GM18909 (cell line): Measurements from ENCODE around the gene BEND3.
"Not testable (repeated sequence)": the region's sequence is repeated elsewhere in the genome, so short reads cannot be mapped to it uniquely, and the experiment has no call there.

Experiments used
- ATAC-seq: cut with Tn5 transposase; IDR thresholded peaks from one replicate; pipeline ENCODE4 v1.9.1; 2021; ENCODE audit warnings: mild to moderate bottlenecking; ENCODE audit not compliant: unreplicated experiment, poor library complexity

The BEND3 gene

GRCh38 chr6:107114926-107115694 lies at the start of gene BEND3:
TSS of gene BEND3 (minus strand) at chr6:107115515. CDS start at chr6:107099285, 16,230 bp downstream.
- ATAC-seq, result peak; percentile 29

- ATAC-seq, result not testable (repeated sequence)
Measured at GRCh38 chr6:107164299-107164698, 49.0 kb upstream of the BEND3 start.

DNA sequence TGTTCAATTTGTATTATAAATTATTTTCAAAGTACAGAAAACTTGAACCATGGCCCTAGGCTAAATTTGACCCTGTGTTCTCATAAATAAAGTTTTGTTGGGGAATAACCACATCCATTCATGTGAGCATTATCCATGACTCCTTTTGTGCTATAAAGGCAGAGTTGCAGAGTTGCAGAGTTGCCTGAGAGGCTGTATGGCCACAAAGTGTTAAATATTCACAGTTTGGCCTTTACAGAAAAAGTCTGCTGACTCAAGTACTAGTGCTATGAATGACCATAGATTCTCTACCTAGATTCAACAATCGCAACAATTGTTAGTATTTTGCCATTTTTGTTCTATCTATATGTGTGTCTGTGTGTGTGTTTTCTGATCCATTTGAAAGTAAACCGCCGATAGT lies 46.2 kb upstream of the BEND3 start:
- no peak for ATAC-seq

DNA sequence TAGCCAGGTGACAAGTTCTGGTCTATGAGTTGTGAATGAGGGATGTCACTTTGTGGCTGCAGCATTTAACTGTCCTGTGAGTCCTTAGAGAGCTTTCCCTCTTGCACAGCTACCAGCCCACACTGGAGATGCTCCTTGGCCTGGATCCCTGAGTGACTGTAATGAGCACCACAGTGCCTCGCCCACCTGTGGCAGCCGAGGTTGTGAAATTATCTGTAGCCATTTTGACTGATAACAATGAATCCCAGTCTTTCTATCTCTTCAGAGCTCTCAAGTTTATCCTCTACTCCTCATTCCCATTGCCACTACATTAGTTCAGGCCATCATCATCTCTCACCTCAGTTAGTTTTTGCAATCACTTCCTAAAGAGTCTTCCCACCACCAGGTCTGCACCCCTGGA lies 41.3 kb upstream of the BEND3 start:
- ATAC-seq, result no peak

DNA sequence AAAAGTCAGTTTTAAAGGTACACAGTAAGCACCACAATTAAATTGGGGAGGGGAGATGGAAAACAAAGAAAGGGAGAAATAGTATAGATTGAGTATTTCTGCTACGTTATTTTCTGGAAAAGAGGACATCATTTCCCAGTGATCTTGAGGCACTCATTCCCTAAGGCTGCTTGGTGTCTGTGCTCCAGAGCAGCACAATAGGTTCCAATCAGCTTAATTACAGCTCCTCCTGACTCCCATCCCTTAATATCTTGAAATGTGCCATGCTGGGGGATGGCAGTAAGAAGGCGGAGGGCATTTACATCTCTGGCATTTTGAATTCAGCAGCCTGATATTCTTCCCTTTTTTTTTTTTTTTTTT lies 39.5 kb upstream of the BEND3 start:
- ATAC-seq, result no peak

DNA sequence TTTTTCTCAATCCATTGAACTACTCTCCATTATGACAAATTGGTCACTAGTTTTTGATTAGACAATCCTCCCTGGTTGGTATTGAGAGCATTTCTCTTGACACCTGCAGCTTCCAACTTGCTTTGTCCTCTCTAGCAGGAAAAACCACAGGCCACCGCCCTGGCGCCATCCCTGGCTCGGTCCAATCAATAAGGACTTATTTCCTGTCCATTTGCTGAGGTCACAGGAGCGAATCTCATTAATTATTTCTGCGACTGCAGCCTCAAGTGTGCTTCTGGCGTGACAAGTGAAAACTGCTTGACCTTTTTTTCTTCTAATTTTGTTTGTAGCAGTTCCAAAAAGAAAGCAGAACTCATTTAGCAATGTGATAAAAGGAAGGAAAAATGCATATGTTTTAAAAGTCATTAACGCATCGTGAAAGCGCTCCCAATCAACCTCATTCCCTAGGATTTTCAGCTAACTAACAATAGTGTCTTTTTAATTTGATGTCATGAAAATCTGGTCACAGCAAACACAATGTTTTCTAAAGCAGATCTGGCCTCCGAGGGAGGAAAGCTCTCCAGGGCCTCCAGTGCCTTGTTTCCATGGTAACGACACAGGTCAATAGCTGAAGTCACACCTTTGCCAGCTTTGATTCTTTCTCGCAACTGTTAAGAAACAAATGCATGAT lies 39.0 kb upstream of the BEND3 start:
- no peak for ATAC-seq

DNA sequence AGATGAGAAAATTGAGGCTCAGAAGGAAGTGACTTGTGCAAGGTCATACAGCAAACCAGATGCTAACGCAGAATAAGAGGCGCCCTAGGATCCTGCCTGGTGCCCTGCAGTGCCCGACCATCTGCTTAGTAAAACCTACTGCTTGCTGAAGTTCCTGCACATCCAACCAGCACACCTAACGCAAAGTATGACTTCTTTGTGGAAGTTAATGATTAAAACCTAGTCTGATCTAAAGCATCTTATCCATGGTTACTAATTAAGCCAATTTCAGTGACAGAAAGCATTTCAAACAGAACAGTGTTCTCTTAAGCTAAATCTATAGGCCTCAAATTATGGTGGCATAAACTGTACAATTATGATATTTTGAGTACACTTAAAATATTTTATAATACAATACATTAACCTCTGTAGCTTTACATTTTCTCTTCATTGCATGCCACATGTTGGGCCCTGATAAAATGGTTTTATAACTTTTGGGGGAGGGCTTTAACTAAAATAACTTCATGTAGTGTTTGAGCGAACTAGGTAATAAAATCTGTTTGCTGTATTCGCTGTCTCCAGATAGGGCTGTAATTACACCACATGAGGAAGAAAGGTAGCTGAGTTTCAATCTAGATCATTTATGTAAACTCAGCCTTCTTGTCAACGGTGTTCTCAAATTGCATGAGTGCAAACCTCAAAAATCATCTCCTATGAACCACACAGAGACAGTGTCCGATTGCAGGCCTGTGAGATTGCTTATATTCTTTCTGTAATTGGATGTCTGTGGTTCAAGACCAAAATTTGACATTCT lies 37.5 kb upstream of the BEND3 start:
- no peak for ATAC-seq

GRCh38 chr6:107144666-107145065 lies 29.4 kb upstream of the BEND3 start:
- ATAC-seq, result no peak

DNA sequence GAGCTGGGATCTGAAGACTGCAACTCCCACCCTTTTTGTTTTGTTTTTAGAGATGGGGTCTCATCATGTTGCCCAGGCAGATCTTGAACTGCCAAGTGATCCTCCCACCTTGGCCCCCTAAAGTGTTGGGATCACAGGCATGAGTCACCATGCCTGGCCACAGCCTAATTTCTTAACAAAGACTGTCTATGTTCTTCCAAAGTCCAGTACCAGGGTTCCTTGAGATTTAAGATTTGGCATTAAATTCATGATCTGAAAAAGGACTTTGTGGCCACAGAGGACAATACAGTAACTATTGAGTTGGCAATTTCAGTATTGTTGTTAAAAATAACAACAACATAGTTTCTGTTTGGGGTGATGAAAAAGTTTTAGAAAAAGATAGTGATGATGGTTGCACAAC lies 28.7 kb upstream of the BEND3 start:
- no peak for ATAC-seq

- ATAC-seq, result no peak
Measured at GRCh38 chr6:107140581-107140980, 25.3 kb upstream of the BEND3 start.

- ATAC-seq, result not testable (repeated sequence)
Measured at GRCh38 chr6:107136324-107136723, 21.0 kb upstream of the BEND3 start.

- ATAC-seq, result not testable (repeated sequence)
Measured at GRCh38 chr6:107135048-107135680, 19.8 kb upstream of the BEND3 start.

GRCh38 chr6:107132330-107132954 lies 17.1 kb upstream of the BEND3 start:
- no peak for ATAC-seq

DNA sequence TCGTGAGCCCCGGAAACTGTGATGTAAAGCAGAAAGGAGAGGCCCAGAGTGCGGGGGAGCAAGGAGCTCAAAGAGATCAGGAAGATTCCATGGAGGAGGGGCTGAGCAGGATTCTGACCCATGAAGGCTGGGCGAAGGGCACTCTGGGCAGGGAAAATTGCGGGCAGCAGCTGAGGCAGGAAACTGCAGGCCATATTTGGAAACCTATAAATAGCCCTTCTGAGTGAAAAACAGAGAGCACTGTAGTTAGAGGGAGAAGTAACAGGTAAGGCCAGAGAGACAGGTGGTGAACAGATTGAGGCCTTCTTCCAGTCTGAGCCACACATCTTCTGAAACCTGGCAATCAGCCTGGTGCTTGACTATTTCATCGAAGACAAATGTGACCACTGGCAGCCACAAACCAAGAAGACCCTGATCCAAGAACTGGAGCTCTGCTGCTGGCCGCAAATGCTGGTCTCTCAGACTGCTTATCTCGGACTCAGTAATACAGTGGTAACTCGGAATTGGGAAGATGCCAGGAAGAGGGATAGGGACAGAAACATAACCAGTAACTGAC lies 14.1 kb upstream of the BEND3 start:
- no peak for ATAC-seq

DNA sequence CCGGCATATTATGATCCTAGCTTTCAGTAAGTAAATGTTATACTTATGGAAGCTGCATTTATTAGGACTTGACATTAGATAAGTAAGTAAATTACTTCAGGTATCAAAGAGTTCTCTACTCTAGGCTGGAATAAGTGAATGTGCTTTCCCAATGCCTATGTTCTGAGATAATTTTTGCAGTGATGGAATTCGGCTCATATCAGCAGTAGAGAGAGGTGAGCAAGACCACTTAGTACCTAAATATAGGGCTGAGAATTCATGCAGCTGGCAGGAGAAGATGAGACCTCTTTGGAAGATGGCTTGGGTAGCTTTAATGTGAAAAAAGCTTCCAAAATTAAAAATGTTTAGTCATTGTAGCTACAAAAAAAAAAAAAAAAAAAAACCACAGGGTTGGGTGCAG lies 13.3 kb upstream of the BEND3 start:
- ATAC-seq, result no peak

DNA sequence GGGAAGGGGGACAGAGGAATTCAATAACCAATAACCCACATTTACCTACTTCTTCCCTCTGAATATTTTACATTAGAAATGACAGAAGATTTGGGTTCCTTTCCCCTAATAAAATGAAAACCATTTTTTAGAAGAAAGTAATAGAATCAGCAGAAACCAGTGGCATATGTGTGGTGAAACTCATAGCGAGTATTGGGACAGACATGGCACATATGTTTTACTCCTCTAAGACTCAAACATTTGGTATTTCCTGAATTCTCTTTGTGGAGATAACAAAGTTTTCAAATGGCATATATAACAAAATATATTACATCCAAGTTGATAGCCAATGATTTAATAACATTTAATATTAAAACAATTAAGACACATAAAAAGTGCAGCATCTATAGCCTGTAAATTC lies 12.9 kb upstream of the BEND3 start:
- ATAC-seq, result no peak

DNA sequence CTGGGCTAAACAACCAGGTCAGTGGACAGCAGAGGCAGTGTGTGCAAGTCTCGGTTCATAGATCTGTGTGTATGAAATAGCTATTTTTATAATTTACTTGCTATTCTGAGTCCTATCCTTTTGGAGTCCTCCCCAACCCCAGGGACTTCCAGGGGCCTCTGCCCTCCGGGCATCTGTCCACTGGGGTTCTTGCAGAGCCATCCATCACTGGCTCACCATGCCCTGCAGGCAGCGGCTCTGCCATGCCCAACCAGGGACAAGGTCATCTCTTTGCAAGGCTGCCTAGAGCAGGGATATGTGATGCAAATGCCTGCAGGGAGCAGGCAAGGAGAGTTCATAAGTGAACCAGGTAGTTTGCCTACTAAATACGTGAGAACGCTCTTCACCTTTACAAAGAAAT lies 10.5 kb upstream of the BEND3 start:
- ATAC-seq, result no peak

GRCh38 chr6:107124934-107125348 lies 9.6 kb upstream of the BEND3 start:
- peak; percentile 93 for ATAC-seq

DNA sequence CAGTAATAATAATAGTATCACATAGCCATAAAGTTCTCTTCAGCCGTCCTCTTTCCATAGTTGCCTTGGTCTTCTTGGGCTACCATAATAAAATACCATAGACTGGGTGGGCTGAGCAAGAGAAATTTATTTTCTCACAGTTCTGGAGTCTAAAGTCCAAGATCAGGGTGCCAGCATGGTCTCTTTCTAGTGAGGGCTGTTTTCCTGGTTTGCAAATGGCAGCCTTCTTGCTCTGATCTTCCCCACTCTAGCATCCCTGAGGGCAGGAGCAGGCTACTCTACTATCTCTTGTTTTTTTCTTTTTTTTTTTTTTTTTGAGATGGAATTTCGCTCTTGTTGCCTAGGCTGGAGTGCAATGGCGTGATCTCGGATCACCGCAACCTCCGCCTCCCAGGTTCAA lies 8.2 kb upstream of the BEND3 start:
- ATAC-seq, result no peak

DNA sequence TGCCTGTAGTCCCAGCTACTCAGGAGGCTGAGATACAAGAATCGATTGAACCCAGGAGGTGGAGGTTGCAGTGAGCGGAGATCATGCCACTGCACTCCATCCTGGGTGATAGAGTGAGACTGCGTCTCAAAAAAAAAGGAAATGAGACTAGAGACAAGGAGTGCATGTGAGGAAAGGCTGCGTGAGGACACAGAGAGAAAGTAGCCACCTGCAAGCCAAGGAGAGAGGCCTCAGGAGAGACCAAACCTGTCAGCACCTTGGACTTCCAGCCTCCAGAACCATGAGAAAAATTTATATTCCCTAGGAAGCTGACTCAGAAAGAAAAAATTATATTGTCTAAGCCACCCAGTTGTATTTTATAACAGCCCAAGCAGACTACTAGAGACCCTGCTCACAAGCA lies 7.4 kb upstream of the BEND3 start:
- ATAC-seq, result no peak
